AG09309 (cell line): ENCODE results near the gene GON7.

Source experiments
- DNase-seq: peaks from one replicate; pipeline ENCODE4 v3.0.0-alpha.2; 2010; ENCODE audit warnings: low read depth
- H3K4me3 ChIP-seq: 2 replicates; pipeline ENCODE4 v1.5.1; 2011; ENCODE audit warnings: mild to moderate bottlenecking, low read depth, low read length, moderate library complexity; ENCODE audit not compliant: control insufficient read depth
- CTCF ChIP-seq: IDR thresholded peaks from 2 replicates; pipeline ENCODE4 v1.5.1; 2011; ENCODE audit warnings: mild to moderate bottlenecking, low read depth, low read length, inconsistent platforms; ENCODE audit not compliant: insufficient read depth, control insufficient read depth; ENCODE audit errors: missing control alignments

The GON7 gene

DNA sequence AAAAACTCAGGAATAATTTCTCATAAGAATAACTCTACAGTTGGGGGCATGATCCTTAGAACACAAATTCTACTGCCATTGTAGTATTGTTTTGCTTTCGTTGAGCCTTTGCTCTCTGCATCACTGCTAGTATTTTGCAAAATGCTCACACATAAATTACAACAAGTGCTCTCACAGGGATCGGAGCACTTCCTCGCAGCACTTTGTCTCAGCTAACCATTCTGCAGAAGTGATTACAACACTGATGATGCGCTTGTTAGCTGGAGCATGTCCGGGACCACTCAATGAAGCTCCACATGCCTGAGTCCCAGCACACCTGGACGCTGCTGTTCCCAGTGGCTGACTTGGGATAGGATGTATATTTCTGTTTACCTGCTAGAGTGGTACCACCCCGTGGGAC, 53.7 kb downstream of the GON7 start:
- DNase-seq = no peak
- H3K4me3 ChIP-seq = no peak overlapping the region
- no peak for TF ChIP-seq CTCF
